Endothelial cell of umbilical vein (primary cell): ENCODE measurements around the gene GKN2.

ENCODE experiments used
- EZH2 ChIP-seq: IDR thresholded peaks from 2 replicates; pipeline ENCODE4 v1.6.1; 2012; ENCODE audit warnings: borderline replicate concordance, low read depth, mild to moderate bottlenecking, moderate library complexity, low read length, inconsistent platforms; ENCODE audit not compliant: severe bottlenecking
- JUN ChIP-seq: IDR thresholded peaks from 2 replicates; pipeline ENCODE4 v1.6.1; 2011; ENCODE audit warnings: borderline replicate concordance, low read depth; ENCODE audit not compliant: insufficient read length, insufficient read depth
- POLR2A ChIP-seq: IDR thresholded peaks from 2 replicates; pipeline ENCODE4 v1.6.1; 2012; ENCODE audit warnings: low read depth, mild to moderate bottlenecking, control low read depth, low read length
- POLR2AphosphoS5 ChIP-seq: IDR thresholded peaks from 2 replicates; pipeline ENCODE4 v1.6.1; 2012; ENCODE audit warnings: low read depth, mild to moderate bottlenecking, control low read depth, low read length, moderate library complexity; ENCODE audit not compliant: insufficient read depth
- TF ChIP-seq, protein P1 (sequence below), 2 donors: IDR thresholded peaks; 1 replicate in 1 of 2; 2 replicates in 1 of 2; pipeline ENCODE4 v1.5.1; 2011; ENCODE audit warnings: low read length in 2 of 2, mild to moderate bottlenecking in 2 of 2, moderate library complexity in 2 of 2, control low read depth in 1 of 2, inconsistent platforms in 1 of 2, low read depth in 1 of 2; ENCODE audit not compliant: insufficient read depth in 1 of 2; ENCODE audit errors: extremely low read depth in 1 of 2
- TF ChIP-seq, protein P2 (sequence below): IDR thresholded peaks from 2 replicates; pipeline ENCODE4 v1.6.1; 2011; ENCODE audit not compliant: insufficient read depth, insufficient read length

DNA sequence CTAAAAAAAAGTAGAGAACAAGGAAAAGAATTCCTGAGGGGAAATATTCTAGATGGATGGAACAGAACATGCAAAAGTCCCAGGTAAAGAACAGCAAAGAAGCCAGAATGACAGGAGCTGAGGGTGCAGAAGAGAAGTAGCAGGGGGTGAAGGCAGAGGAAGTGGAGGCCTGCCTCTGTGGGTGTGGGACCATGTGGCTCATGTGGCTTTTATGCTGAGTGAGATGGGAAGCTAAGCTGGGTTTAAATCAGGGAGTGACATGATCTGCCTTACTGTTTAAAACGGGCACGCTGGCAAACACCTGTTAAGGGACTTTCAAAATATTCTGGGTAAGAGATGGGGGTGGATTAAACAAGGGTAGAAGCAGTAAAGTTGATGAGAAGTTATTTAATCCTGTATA lies 40.0 kb downstream of the GKN2 start:
- TF ChIP-seq POLR2A = no peak
- TF ChIP-seq, protein P1, sequence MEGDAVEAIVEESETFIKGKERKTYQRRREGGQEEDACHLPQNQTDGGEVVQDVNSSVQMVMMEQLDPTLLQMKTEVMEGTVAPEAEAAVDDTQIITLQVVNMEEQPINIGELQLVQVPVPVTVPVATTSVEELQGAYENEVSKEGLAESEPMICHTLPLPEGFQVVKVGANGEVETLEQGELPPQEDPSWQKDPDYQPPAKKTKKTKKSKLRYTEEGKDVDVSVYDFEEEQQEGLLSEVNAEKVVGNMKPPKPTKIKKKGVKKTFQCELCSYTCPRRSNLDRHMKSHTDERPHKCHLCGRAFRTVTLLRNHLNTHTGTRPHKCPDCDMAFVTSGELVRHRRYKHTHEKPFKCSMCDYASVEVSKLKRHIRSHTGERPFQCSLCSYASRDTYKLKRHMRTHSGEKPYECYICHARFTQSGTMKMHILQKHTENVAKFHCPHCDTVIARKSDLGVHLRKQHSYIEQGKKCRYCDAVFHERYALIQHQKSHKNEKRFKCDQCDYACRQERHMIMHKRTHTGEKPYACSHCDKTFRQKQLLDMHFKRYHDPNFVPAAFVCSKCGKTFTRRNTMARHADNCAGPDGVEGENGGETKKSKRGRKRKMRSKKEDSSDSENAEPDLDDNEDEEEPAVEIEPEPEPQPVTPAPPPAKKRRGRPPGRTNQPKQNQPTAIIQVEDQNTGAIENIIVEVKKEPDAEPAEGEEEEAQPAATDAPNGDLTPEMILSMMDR (IDR thresholded peaks at IDR 0.05; ENCODE audit: extremely low read depth in 1 of 2, insufficient read depth in 1 of 2, low read depth in 1 of 2, low read length in 2 of 2) = no peak
- TF ChIP-seq, protein P2, sequence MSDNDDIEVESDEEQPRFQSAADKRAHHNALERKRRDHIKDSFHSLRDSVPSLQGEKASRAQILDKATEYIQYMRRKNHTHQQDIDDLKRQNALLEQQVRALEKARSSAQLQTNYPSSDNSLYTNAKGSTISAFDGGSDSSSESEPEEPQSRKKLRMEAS = no peak
- TF ChIP-seq EZH2 = no peak
- TF ChIP-seq POLR2AphosphoS5 = no peak
- TF ChIP-seq JUN = no peak
